HG02870 (cell line): ENCODE measurements around the gene RNF224.
A peak's percentile ranks its signal among the peaks of the same experiment; 100 is the strongest.

ENCODE experiments used
- ATAC-seq: cut with Tn5 transposase; IDR thresholded peaks from one replicate; pipeline ENCODE4 v1.9.1; 2021; ENCODE audit warnings: mild to moderate bottlenecking, moderate library complexity; ENCODE audit not compliant: unreplicated experiment

RNF224 gene

GRCh38 chr9:137213160-137214060, 13.9 kb upstream of the RNF224 start:
- no peak for ATAC-seq

- ATAC-seq, result no peak
These were observed 12.7 kb upstream of the RNF224 start for GRCh38 chr9:137214620-137215019.

GRCh38 chr9:137215196-137215986, 11.9 kb upstream of the RNF224 start:
- ATAC-seq, result no peak

- no peak for ATAC-seq
These were observed 10.9 kb upstream of the RNF224 start for GRCh38 chr9:137216188-137216965.

- no peak for ATAC-seq
These were observed 9.8 kb upstream of the RNF224 start for GRCh38 chr9:137217276-137218211.

GRCh38 chr9:137218212-137218753, 9.0 kb upstream of the RNF224 start:
- ATAC-seq, result no peak

GRCh38 chr9:137218754-137219271, 8.5 kb upstream of the RNF224 start:
- no peak for ATAC-seq

- no peak for ATAC-seq
These were observed 7.5 kb upstream of the RNF224 start for GRCh38 chr9:137219757-137220316.

- ATAC-seq, result no peak
These were observed 6.8 kb upstream of the RNF224 start for GRCh38 chr9:137220317-137221094.

- no peak for ATAC-seq
These were observed 6.2 kb upstream of the RNF224 start for GRCh38 chr9:137221095-137221505.

GRCh38 chr9:137221506-137222111, 5.7 kb upstream of the RNF224 start:
- ATAC-seq, result no peak

GRCh38 chr9:137222190-137223077, 4.9 kb upstream of the RNF224 start, which contains the start of gene RNF208:
Gene RNF208 (minus strand): TSS chr9:137222240. CDS start chr9:137221212, 1,028 bp downstream.
- ATAC-seq, result no peak

GRCh38 chr9:137223078-137223970, 4.0 kb upstream of the RNF224 start:
- ATAC-seq, result peak; percentile 65

- ATAC-seq, result no peak
These were observed 2.2 kb upstream of the RNF224 start, which contains the start of gene CYSRT1 for GRCh38 chr9:137224830-137225694. Gene CYSRT1 (plus strand): TSS chr9:137225174. CDS start chr9:137225622, 448 bp downstream.
